HUDEP-2 (cell line): Measurements from ENCODE around the gene NELL1.

Experiments used
- DNase-seq, 76 experiments: peaks; one replicate each; lab custom pipeline; 2025; ENCODE audit not compliant: unreplicated experiment in 76 of 76; lab: John Stamatoyannopoulos, UW

Gene NELL1

GRCh38 chr11:20934516-20934915, 265.1 kb downstream of the NELL1 start:
- DNase-seq = no peak

GRCh38 chr11:20937826-20938225, 268.4 kb downstream of the NELL1 start:
- no peak for DNase-seq

- DNase-seq = no peak
Measured at GRCh38 chr11:20949585-20949984, 280.2 kb downstream of the NELL1 start.

- no peak for DNase-seq
Measured at GRCh38 chr11:20962581-20962980, 293.2 kb downstream of the NELL1 start.

- no peak for DNase-seq
Measured at GRCh38 chr11:20963596-20963995, 294.2 kb downstream of the NELL1 start.

- no peak for DNase-seq
Measured at GRCh38 chr11:20964985-20965384, 295.6 kb downstream of the NELL1 start.

GRCh38 chr11:20966489-20966888, 297.1 kb downstream of the NELL1 start:
- no peak for DNase-seq

GRCh38 chr11:20973940-20974559, 304.7 kb downstream of the NELL1 start:
- DNase-seq = no peak

- no peak for DNase-seq
Measured at GRCh38 chr11:20980736-20981135, 311.4 kb downstream of the NELL1 start.

- no peak for DNase-seq
Measured at GRCh38 chr11:20990447-20990846, 321.1 kb downstream of the NELL1 start.

- no peak for DNase-seq
Measured at GRCh38 chr11:20991471-20991870, 322.1 kb downstream of the NELL1 start.

- DNase-seq = no peak
Measured at GRCh38 chr11:21007297-21007696, 337.9 kb downstream of the NELL1 start.

- no peak for DNase-seq
Measured at GRCh38 chr11:21018248-21018647, 348.9 kb downstream of the NELL1 start.

- DNase-seq = no peak
Measured at GRCh38 chr11:21026685-21027084, 357.3 kb downstream of the NELL1 start.

- no peak for DNase-seq
Measured at GRCh38 chr11:21037850-21038249, 368.5 kb downstream of the NELL1 start.

GRCh38 chr11:21038801-21039200, 369.4 kb downstream of the NELL1 start:
- DNase-seq = no peak

GRCh38 chr11:21040630-21041029, 371.2 kb downstream of the NELL1 start:
- DNase-seq = no peak

GRCh38 chr11:21048626-21049025, 379.2 kb downstream of the NELL1 start:
- no peak for DNase-seq

- DNase-seq = no peak
Measured at GRCh38 chr11:21053466-21053865, 384.1 kb downstream of the NELL1 start.

- no peak for DNase-seq
Measured at GRCh38 chr11:21056644-21057043, 387.3 kb downstream of the NELL1 start.

GRCh38 chr11:21059879-21060278, 390.5 kb downstream of the NELL1 start:
- DNase-seq = no peak

- no peak for DNase-seq
Measured at GRCh38 chr11:21066030-21066429, 396.6 kb downstream of the NELL1 start.

GRCh38 chr11:21068886-21069285, 399.5 kb downstream of the NELL1 start:
- DNase-seq = no peak
